Cardiac muscle cell (in vitro differentiated cells and primary cell): Measurements from ENCODE around the gene RPL7A. TPM values are rescaled to one million over a fixed set of nuclear protein-coding genes. Genes with fewer than 3 reads are reported as not detected.

Experiments
- DNase-seq, 2 donors: peaks; one replicate each; pipeline versions ENCODE4 v3.0.0 to v3.0.0-alpha.2; 2010 to 2017; ENCODE audit warnings: low read depth in 1 of 2, low spot score in 1 of 2
- H3K27ac ChIP-seq: fragments of 200-600 bp; sonication (generic); 2 replicates; pipeline ENCODE4 v1.5.1; 2016
- H3K27me3 ChIP-seq: fragments of 200-600 bp; sonication (generic); 2 replicates; pipeline ENCODE4 v1.6.0; 2016; ENCODE audit warnings: control low read depth
- H3K36me3 ChIP-seq: fragments of 200-600 bp; sonication (generic); 2 replicates; pipeline ENCODE4 v1.5.1; 2016; ENCODE audit warnings: control low read depth
- H3K4me1 ChIP-seq: fragments of 200-600 bp; sonication (generic); 2 replicates; pipeline ENCODE4 v1.8.1; 2017; ENCODE audit warnings: low read depth, mild to moderate bottlenecking, mixed run types
- H3K4me3 ChIP-seq: fragments of 200-600 bp; sonication (generic); 2 replicates; pipeline ENCODE4 v1.5.1; 2016; ENCODE audit warnings: mild to moderate bottlenecking
- H3K9me3 ChIP-seq: fragments of 200-600 bp; sonication (generic); 2 replicates; pipeline ENCODE4 v1.5.1; 2017; ENCODE audit warnings: low read depth, mild to moderate bottlenecking, control low read depth
- CTCF ChIP-seq: IDR thresholded peaks from 2 replicates; pipeline ENCODE4 v1.5.1; 2012; ENCODE audit warnings: low read depth, mild to moderate bottlenecking, low read length
- polyA plus RNA-seq: library from polyadenylated mRNA; unstranded; fragments of >200 nt; fragmentation: Nextera tagmentation; extraction: Ambion mirVana; gene quantifications from 2 replicates; pipeline ENCODE4 v1.2.1, GENCODE V29; 2016
- total RNA-seq: library from RNA; depleted of rRNA; stranded (reverse); fragments of >200 nt; gene quantifications from 2 replicates; pipeline ENCODE4 v1.2.3, GENCODE V29; 2016

The RPL7A gene
- total and polyA plus RNA-seq, 2 experiments from 2014 or later: 404 to 2,233 TPM

GRCh38 chr9:133342069-133342406 is 6.0 kb upstream of the RPL7A start:
- TF ChIP-seq CTCF: peak; percentile 19

GRCh38 chr9:133342570-133342969 is 5.4 kb upstream of the RPL7A start:
- Histone ChIP-seq H3K27me3 (no peaks in the 10 kb centered on the region), H3K4me3 (no peak overlapping the region), H3K9me3 (no peaks in the 10 kb centered on the region), H3K36me3 (peaks cover 19% of the 10 kb centered on the region), H3K27ac (no peak overlapping the region), H3K4me1 (peaks cover 3% of the 10 kb centered on the region)
- DNase-seq: no peak
- no peak for TF ChIP-seq CTCF

More at GRCh38 chr9:133342069-133342406, 6.0 kb upstream of the RPL7A start:
- H3K27ac ChIP-seq: no peak overlapping the region
- H3K9me3 ChIP-seq: no peaks in the 10 kb centered on the region
- no peak for DNase-seq
- peaks cover 3% of the 10 kb centered on the region for H3K4me1 ChIP-seq
- no peaks in the 10 kb centered on the region for H3K27me3 ChIP-seq
- H3K4me3 ChIP-seq: no peak overlapping the region
- peaks cover 19% of the 10 kb centered on the region for H3K36me3 ChIP-seq

GRCh38 chr9:133344071-133344470 is 3.9 kb upstream of the RPL7A start:
- no peak for DNase-seq
- H3K36me3 ChIP-seq: peaks cover 19% of the 10 kb centered on the region
- no peak overlapping the region for H3K4me3 ChIP-seq
- TF ChIP-seq CTCF: no peak
- H3K9me3 ChIP-seq: no peaks in the 10 kb centered on the region
- peaks cover 3% of the 10 kb centered on the region for H3K4me1 ChIP-seq
- no peak overlapping the region for H3K27ac ChIP-seq
- H3K27me3 ChIP-seq: no peaks in the 10 kb centered on the region

GRCh38 chr9:133344979-133345378 is 3.0 kb upstream of the RPL7A start:
- Histone ChIP-seq H3K36me3 (peaks cover 29% of the 10 kb centered on the region), H3K27me3 (no peaks in the 10 kb centered on the region), H3K9me3 (no peaks in the 10 kb centered on the region), H3K4me1 (peaks cover 3% of the 10 kb centered on the region), H3K4me3 (no peak overlapping the region), H3K27ac (no peak overlapping the region)
- no peak for TF ChIP-seq CTCF
- DNase-seq: no peak

GRCh38 chr9:133345596-133345995 is 2.4 kb upstream of the RPL7A start:
- Histone ChIP-seq H3K27me3 (no peaks in the 10 kb centered on the region), H3K9me3 (no peaks in the 10 kb centered on the region), H3K27ac (no peak overlapping the region), H3K36me3 (peaks cover 32% of the 10 kb centered on the region), H3K4me1 (peaks cover 3% of the 10 kb centered on the region), H3K4me3 (no peak overlapping the region)
- TF ChIP-seq CTCF: no peak
- no peak for DNase-seq
